Activated CD4-positive, CD25-positive, alpha-beta regulatory T cell treated with anti-CD3 and anti-CD28 coated beads, Interleukin-2, amount 50 U/mL, for 72 hours (primary cell): ENCODE measurements around the gene NFAT5.
"Not testable (repeated sequence)": the region's sequence is repeated elsewhere in the genome, so short reads cannot be mapped to it uniquely, and the experiment has no call there.

Experiments
- DNase-seq: peaks from one replicate; pipeline ENCODE4 v3.0.0; 2021

NFAT5 gene

GRCh38 chr16:69555867-69556266 is 9.9 kb upstream of the NFAT5 start:
- DNase-seq, result no peak

- no peak for DNase-seq
These were observed 6.6 kb upstream of the NFAT5 start for GRCh38 chr16:69559164-69559563.

GRCh38 chr16:69561367-69561766 is 4.4 kb upstream of the NFAT5 start:
- not testable (repeated sequence) for DNase-seq

GRCh38 chr16:69561901-69562300 is 3.9 kb upstream of the NFAT5 start:
- no peak for DNase-seq

GRCh38 chr16:69562813-69563212 is 3.0 kb upstream of the NFAT5 start:
- no peak for DNase-seq

GRCh38 chr16:69563605-69564580 is 1.9 kb upstream of the NFAT5 start:
- DNase-seq, result peak; percentile 48

- DNase-seq, result no peak
These were observed 708 bp upstream of the NFAT5 start for GRCh38 chr16:69564845-69565670.

- DNase-seq, result no peak
These were observed 644 bp downstream of the NFAT5 start for GRCh38 chr16:69566240-69566980.

- no peak for DNase-seq
These were observed 1.4 kb downstream of the NFAT5 start for GRCh38 chr16:69566981-69567680.

- DNase-seq, result no peak
These were observed 2.9 kb downstream of the NFAT5 start for GRCh38 chr16:69568676-69569075.

GRCh38 chr16:69578771-69579170 is 13.0 kb downstream of the NFAT5 start:
- DNase-seq, result not testable (repeated sequence)

- DNase-seq, result no peak
These were observed 14.2 kb downstream of the NFAT5 start for GRCh38 chr16:69579783-69580481.

GRCh38 chr16:69581297-69581696 is 15.5 kb downstream of the NFAT5 start:
- no peak for DNase-seq

GRCh38 chr16:69584493-69584892 is 18.7 kb downstream of the NFAT5 start:
- not testable (repeated sequence) for DNase-seq

- no peak for DNase-seq
These were observed 23.9 kb downstream of the NFAT5 start for GRCh38 chr16:69589434-69590269.

- no peak for DNase-seq
These were observed 24.8 kb downstream of the NFAT5 start for GRCh38 chr16:69590590-69590989.

GRCh38 chr16:69593751-69594255 is 28.0 kb downstream of the NFAT5 start:
- no peak for DNase-seq

- no peak for DNase-seq
These were observed 29.6 kb downstream of the NFAT5 start for GRCh38 chr16:69595127-69596036.

GRCh38 chr16:69596801-69597200 is 31.0 kb downstream of the NFAT5 start:
- no peak for DNase-seq
